GM21576 (cell line): Measurements from ENCODE around the gene FAM162B.
"Not testable (repeated sequence)": the region's sequence is repeated elsewhere in the genome, so short reads cannot be mapped to it uniquely, and the experiment has no call there.

Source experiments
- ATAC-seq: cut with Tn5 transposase; IDR thresholded peaks from one replicate; pipeline ENCODE4 v1.9.1; 2021; ENCODE audit warnings: mild to moderate bottlenecking, moderate library complexity; ENCODE audit not compliant: unreplicated experiment

The FAM162B gene

GRCh38 chr6:116730513-116730912 lies 35.0 kb downstream of the FAM162B start:
- no peak for ATAC-seq

- no peak for ATAC-seq
Observed at GRCh38 chr6:116726947-116727346, 38.6 kb downstream of the FAM162B start.

- ATAC-seq = no peak
Observed at GRCh38 chr6:116714761-116715160, 50.8 kb downstream of the FAM162B start.

GRCh38 chr6:116714296-116714695 lies 51.2 kb downstream of the FAM162B start:
- no peak for ATAC-seq

GRCh38 chr6:116705917-116706316 lies 59.6 kb downstream of the FAM162B start:
- no peak for ATAC-seq

- not testable (repeated sequence) for ATAC-seq
Observed at GRCh38 chr6:116703888-116704287, 61.6 kb downstream of the FAM162B start.
